Loucy (cell line): ENCODE measurements around the gene ANKRD13A.
A peak's percentile ranks its signal among the peaks of the same experiment; 100 is the strongest.

Source experiments
- H2AFZ ChIP-seq: fragments of 200-600 bp; sonication (generic); 2 replicates; pipeline ENCODE4 v1.6.0; 2016; ENCODE audit warnings: antibody characterized with exemption, mild to moderate bottlenecking, low read length, moderate library complexity
- H3F3A ChIP-seq: fragments of 200-600 bp; 2 replicates; pipeline ENCODE4 v1.6.0; 2016; ENCODE audit warnings: antibody characterized with exemption, low read depth, mild to moderate bottlenecking
- H3K27me3 ChIP-seq: fragments of 200-600 bp; sonication (generic); 2 replicates; pipeline ENCODE4 v1.6.1; 2014; ENCODE audit warnings: low read length, mild to moderate bottlenecking; ENCODE audit not compliant: insufficient read depth, poor library complexity, severe bottlenecking
- H3K36me3 ChIP-seq: fragments of 200-600 bp; sonication (generic); 2 replicates; pipeline ENCODE4 v1.6.1; 2016; ENCODE audit warnings: low read length; ENCODE audit not compliant: insufficient read depth
- H3K4me1 ChIP-seq: fragments of 200-600 bp; sonication (generic); 2 replicates; pipeline ENCODE4 v1.5.1; 2014; ENCODE audit warnings: low read length, mild to moderate bottlenecking; ENCODE audit not compliant: insufficient read depth, poor library complexity, severe bottlenecking
- H3K4me2 ChIP-seq: fragments of 200-600 bp; sonication (generic); 2 replicates; pipeline ENCODE4 v1.6.0; 2014; ENCODE audit warnings: antibody characterized with exemption, low read length, low read depth, mild to moderate bottlenecking; ENCODE audit not compliant: poor library complexity, severe bottlenecking
- H3K4me3 ChIP-seq: fragments of 200-600 bp; sonication (generic); 2 replicates; pipeline ENCODE4 v1.5.1; 2014; ENCODE audit warnings: low read length, mild to moderate bottlenecking, mixed read lengths; ENCODE audit not compliant: poor library complexity, severe bottlenecking
- H3K79me2 ChIP-seq: fragments of 200-600 bp; sonication (generic); 2 replicates; pipeline ENCODE4 v1.6.1; 2014; ENCODE audit warnings: low read length; ENCODE audit not compliant: insufficient read depth
- H3K9ac ChIP-seq: fragments of 200-600 bp; sonication (generic); 2 replicates; pipeline ENCODE4 v1.6.0; 2014; ENCODE audit warnings: mild to moderate bottlenecking, low read depth, low read length, moderate library complexity; ENCODE audit not compliant: poor library complexity, severe bottlenecking
- H3K9me2 ChIP-seq: fragments of 200-600 bp; sonication (generic); replicated peaks from 2 replicates; pipeline ENCODE4 v1.6.1; 2016; ENCODE audit warnings: low read depth, low read length, mixed read lengths
- H3K9me3 ChIP-seq: fragments of 200-600 bp; sonication (generic); 2 replicates; pipeline ENCODE4 v1.6.1; 2014; ENCODE audit warnings: mild to moderate bottlenecking, antibody characterized with exemption, low read length, low read depth; ENCODE audit not compliant: insufficient read depth
- H4K20me1 ChIP-seq: fragments of 200-600 bp; sonication (generic); 2 replicates; pipeline ENCODE4 v1.6.0; 2014; ENCODE audit warnings: antibody characterized with exemption, low read length, mild to moderate bottlenecking; ENCODE audit not compliant: insufficient read depth, poor library complexity, severe bottlenecking
- CTCF ChIP-seq: fragments of 200-600 bp; sonication (generic); conservative IDR thresholded peaks from 2 replicates; pipeline ENCODE4 v1.5.1; 2014; ENCODE audit warnings: mild to moderate bottlenecking, antibody characterized with exemption, low read length
- EZH2phosphoT487 ChIP-seq: fragments of 200-600 bp; IDR thresholded peaks from 2 replicates; pipeline ENCODE4 v1.6.1; 2018; ENCODE audit warnings: antibody characterized with exemption, mild to moderate bottlenecking, moderate library complexity, borderline replicate concordance

ANKRD13A gene

GRCh38 chr12:110015132-110015531, 15.9 kb downstream of the ANKRD13A start:
- Histone ChIP-seq H3K9me3 (no peaks in the 10 kb centered on the region), H3K9me2 (no peaks in the 10 kb centered on the region), H3F3A (no peaks in the 10 kb centered on the region), H3K27me3 (no peaks in the 10 kb centered on the region), H4K20me1 (no peaks in the 10 kb centered on the region), H3K4me3 (no peak overlapping the region), H3K4me2 (no peak overlapping the region), H3K79me2 (peaks cover 4% of the 10 kb centered on the region; the same call in 1 of the 2 replicates), H3K9ac (peak overlapping the region; percentile 43), H3K4me1 (peaks cover 6% of the 10 kb centered on the region), H2AFZ (no peak overlapping the region), H3K36me3 (peaks cover 64% of the 10 kb centered on the region; the same call in 1 of the 2 replicates)
- TF ChIP-seq EZH2phosphoT487 (no peak), CTCF (0 out of 2 replicates have a peak, but pooled peaks have one; percentile 23)

- Histone ChIP-seq H2AFZ (no peak overlapping the region), H3K9ac (no peak overlapping the region), H3K36me3 (peaks cover 89% of the 10 kb centered on the region; the same call in 1 of the 2 replicates), H4K20me1 (no peaks in the 10 kb centered on the region), H3K9me3 (no peaks in the 10 kb centered on the region), H3K27me3 (no peaks in the 10 kb centered on the region), H3K9me2 (no peaks in the 10 kb centered on the region), H3K79me2 (no peaks in the 10 kb centered on the region), H3K4me2 (no peak overlapping the region), H3K4me3 (no peak overlapping the region), H3K4me1 (no peaks in the 10 kb centered on the region), H3F3A (no peaks in the 10 kb centered on the region)
- TF ChIP-seq CTCF (no peak), EZH2phosphoT487 (no peak)
These were observed 21.7 kb downstream of the ANKRD13A start for GRCh38 chr12:110020956-110021355.

DNA sequence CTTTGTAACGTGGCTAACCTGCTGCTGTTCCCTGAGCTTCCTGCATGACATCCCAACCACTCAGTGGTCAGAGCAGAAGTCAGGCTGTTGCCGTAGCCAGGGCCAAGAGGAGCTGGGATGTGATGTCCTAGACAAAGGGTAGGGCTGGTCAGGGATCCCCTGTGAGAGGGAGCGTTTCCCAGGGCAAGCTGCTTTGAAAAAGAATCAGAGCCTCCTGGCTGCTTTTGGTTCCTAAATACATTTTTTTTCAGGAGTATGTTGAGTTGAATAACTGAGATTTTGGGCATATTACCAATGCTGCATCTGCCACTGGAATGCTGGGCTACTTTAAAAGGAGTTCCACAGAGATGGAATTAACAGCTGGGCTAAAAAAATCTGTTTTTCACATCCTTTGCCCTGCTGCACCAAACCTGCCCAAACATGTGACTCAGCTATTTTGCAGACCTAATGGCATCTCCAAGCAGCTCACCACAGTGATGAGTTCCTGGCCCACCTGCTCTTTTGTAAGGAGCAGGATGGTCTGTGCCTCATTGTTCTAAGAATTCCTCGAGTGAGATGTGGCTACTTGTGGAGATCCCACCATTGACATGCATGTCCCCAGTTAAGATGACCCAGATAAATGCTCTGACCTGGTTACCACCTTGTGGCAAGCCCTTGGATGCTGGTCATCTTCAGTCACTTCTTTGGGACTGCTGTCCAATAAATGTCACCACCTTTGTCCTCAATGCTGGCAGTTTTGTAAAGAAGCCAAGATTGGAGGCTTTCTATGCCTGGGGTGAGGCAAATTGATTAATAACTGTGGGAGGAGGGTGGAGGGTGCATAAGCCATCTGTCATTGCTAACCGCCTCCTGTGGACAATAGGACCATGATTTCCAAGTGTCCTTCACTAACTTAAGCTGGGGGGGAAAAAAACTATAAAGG, 24.1 kb downstream of the ANKRD13A start:
- TF ChIP-seq CTCF (no peak), EZH2phosphoT487 (no peak)
- Histone ChIP-seq H3K9me2 (no peaks in the 10 kb centered on the region), H3F3A (no peaks in the 10 kb centered on the region), H3K27me3 (no peaks in the 10 kb centered on the region), H3K4me3 (no peak overlapping the region), H3K9ac (no peak overlapping the region), H3K4me1 (no peaks in the 10 kb centered on the region), H2AFZ (no peak overlapping the region), H4K20me1 (no peaks in the 10 kb centered on the region), H3K79me2 (no peaks in the 10 kb centered on the region), H3K4me2 (no peak overlapping the region), H3K9me3 (no peaks in the 10 kb centered on the region), H3K36me3 (peaks cover 85% of the 10 kb centered on the region; the same call in 1 of the 2 replicates)
